ENCODE data around the gene MAFF.

GRCh38 chr22:38170469-38170868 is 31.3 kb upstream of the MAFF start:
- TF ChIP-seq CTCF (IDR thresholded peaks at IDR 0.05) (no peak), POLR2A (IDR thresholded peaks at IDR 0.05) (no peak)
